UCSD-AML1 (cell line): Measurements from ENCODE around the gene NEURL3.

ENCODE experiments used
- DNase-seq: peaks from one replicate; lab custom pipeline; 2025; ENCODE audit not compliant: unreplicated experiment; lab: John Stamatoyannopoulos, UW

The NEURL3 gene

DNA sequence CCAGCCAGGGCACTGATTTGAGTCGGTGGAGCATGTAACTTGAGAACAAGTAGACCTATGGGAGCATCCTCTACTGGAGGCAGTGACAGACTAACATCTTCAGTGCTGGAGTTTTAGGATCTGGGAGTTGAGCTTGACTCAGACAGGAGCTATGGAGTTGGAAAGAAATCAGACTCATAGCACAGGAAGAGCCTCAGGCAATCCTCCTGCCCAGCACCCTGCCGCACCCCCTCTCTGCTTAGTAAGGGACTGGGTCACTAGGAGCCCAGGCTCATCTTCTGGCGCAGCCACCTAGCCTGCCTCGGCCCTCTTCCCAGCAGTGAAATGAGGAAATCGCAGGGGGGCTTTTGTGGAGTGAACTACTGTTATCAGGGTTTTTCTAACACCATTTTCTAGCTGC, 35.0 kb upstream of the NEURL3 start:
- no peak for DNase-seq

DNA sequence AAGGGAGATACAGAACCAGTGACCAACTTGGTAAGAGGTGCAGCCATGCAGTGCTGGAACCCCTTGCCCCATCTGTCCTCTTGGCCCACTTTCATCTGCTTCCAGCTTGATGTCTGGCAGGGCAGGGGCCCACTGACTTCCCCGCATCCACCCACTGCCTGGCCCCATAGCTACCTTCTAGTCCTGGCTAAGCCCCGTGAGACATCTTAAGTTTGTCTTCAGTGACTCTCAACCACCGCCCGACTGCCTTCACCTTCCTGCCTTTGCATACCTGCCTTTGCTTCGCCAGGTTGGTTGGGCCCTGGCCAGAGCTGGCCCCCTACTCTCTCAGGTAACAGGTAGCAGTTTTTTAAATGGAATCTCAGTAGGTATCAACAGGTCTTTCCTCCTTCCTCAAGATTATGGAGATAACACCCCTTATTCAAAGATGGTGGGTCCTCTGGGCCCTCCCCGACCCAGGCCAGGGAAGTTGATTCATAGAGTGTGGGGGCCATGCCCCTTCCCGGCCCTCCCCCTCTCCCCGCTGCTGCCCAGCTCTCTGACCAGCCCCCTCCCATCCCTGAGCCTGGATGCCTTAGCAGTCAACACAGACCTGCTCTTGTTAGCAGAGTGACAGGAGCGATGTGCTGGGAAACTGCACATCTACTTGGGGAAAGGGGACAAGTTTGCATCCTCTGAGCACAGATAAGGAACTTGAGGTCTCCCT, 34.2 kb upstream of the NEURL3 start:
- no peak for DNase-seq

DNA sequence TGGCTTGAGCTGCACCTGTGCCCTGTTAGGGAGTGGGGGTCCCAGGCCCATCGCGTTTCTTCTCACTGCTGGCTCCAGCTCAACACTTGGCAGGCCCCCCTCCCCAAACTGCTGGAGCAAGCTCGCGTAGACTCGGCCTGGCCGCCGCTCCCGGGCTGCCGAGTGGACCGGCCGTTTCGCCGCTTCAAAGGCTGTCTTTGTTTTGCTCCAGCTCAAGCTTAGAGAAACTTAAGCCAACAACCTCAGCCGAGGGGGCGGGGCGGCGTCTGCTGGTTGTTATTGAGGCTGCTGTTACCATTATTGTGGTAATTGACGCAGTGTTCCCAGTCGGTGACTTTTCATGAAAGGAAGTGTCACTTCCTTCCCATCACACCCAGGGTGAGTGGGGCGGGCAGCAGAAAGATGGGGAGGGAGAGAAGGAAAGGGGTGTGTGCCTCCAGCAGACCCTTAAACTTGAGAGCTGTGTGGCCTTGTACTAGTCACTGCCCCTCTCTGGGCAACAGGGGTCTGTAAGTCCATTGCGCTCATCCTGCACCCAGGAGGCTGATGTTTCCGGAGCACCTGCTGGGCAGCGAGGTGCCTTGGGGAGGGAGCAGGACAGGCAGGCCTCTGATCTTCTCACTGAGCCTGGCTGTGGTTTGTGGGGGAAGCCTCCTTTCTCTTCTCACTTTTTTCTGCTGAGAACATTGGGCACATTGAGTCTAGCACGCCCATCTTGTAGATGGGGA, 33.5 kb upstream of the NEURL3 start:
- peak; percentile 81 for DNase-seq

DNA sequence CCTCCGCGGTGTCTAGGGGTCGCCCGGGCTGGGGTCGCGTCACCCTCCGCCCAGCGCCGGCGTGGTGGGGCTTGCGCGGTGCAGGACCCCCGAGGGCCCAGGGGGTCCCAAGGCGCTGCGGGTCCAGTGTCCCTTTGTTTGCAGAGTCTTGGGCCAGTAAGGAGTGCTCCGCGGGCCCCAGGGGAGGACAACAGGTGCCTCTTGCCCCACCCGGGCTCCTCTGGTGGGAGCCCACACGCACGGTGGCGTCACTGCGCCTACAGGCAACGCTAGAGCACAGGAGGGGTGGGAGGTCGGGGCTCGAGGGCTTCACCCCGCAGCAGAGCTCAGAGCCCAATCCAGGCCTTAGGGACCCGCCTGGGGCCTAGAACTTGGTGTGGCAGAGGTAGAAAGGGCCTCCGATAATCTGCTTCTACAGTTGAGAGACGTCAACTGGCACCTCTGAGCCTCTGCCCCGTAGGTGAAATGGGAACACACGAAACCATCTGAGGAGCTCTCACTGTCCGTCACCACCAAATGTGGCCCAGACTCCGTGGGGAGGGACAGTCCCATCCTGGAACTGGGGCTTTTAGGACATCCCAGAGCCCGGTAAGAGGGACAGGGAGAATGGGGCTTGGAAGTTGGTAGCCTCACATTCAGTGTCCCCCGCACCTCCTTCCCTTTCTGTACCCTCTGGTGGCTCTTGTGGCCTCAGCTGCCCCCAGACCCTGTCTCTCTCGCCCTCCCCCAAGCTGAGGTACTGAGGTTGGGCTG, 32.8 kb upstream of the NEURL3 start:
- DNase-seq = no peak

DNA sequence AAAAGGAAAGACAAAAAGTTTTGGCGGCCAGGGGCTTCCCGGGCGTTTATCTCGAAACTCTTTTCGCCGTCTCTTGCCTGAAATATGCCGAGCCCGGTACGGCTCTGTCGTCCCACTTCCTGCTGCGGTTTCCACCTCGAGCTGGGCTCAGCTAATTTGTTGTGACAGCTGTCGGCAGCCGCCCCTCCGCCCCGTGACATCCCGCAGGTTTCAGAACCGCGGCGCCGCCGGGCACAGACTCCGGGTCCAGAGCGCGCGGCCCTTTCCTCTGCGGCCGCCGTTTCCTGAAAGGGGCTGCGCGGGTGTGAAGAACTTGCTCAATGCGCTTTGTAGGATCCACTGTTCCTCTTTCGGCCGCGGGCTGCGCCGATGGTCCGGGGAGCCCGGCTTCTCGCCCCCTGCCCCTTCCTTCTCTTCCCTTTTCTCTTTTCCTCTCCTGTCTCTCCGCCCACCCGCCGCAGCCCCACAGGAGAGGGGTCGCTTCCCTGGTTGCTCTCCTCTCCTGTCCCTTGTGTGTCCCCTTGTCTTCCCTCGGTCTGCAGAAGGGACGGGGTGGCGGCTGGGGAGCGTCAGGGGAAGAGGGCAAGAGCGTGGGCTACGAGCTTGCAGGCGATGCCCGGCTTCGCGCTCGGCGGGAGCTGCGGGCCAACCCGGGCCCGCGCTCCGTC, 32.0 kb upstream of the NEURL3 start:
- DNase-seq = peak; percentile 92

DNA sequence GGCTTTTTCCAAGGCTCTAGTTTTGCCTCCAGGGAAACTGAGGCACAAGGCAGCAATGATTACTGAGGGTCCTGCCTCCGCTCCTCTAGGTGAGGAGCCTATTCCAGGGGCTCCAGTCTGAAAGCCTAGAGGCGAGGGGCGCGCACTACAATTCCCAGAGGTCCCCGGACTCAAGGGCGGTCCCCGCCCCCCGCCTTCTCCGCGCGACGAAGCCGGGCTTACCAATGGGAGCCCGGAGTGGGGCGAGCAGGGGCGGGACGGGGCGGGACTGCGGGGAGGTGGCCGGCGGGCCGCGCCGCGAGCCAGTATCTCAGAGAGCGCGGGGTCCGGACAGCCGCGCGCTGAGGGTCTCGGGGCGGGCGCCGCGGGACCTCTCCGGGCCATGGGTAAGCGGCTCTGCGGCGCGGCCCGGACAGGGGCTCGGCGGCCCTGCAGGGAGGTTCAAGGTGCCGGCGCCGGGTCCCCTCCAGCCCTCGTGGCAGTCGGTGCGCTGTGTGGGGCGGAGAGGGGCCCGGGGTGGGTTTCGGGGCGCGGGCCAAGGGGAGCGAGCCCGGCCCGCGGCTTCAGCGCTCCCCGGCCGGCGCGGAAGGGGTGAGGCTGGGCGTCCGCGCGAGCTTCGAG, 31.4 kb upstream of the NEURL3 start, which contains the start of gene ARID5A:
Gene ARID5A, plus strand, starts transcription at position 308 of the 621 bp plus-strand sequence. Its CDS starts 75 bp downstream, at position 383.
- peak; percentile 93 for DNase-seq

DNA sequence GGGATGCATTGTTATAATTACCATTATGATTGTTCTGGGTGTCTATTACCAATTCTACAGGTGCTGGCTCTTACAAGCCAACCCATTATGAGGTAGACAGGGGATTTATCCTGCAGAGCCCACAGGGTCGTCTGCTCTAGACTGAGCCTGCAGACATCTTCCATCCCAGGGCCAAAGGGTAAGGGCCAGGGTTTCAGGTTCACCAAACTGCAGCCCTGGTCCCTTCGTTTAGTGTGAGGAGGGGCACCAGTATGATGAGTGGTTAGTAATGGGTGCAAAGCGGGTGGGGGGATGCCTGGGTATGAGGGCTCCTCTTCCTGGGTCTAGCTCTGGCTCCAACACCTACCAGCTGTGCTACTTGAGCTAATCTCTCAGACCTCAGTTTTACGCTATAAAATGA, 30.2 kb upstream of the NEURL3 start:
- DNase-seq = no peak

DNA sequence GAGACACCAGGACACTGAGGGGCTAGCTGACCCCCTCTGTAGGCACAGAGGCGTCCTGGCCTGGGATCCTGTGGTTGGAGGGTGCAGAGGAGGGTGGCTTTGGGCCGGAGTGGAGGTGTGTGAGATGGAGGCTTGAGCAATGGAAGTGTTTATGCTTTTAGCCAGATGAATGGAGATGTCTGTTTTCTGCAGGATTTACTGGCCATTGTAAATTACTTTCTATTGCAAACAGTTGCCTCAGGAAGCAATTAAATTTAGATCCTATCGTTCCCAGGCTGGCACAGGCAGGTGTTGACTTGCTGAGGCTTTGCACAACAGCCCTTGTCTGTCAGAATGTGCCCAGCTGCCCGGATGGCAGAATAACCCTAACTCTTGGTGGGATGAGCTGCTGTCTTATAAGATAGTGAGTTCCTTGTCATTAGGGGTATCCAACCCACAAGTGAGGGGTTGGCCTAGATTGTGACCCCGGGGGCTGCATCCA, 29.6 kb upstream of the NEURL3 start:
- no peak for DNase-seq

DNA sequence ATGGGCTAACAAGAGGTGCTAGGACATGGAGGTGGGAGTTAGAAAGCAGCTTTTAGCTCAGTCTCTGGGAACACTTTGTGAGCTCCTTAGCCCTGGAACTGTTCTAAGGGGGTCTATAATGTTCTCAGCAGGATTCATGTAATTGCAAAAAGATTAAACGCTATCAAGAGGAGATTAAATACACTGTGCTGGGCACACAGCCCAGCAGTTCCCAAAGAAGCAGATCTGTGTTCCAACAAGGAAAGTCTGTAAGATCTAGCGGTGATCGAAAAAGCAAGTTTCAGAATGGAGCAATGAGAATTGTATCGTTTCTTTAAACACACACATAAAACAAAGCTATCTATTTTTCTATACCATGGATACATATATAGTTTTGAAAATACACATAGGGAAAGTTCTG, 29.0 kb upstream of the NEURL3 start:
- no peak for DNase-seq

DNA sequence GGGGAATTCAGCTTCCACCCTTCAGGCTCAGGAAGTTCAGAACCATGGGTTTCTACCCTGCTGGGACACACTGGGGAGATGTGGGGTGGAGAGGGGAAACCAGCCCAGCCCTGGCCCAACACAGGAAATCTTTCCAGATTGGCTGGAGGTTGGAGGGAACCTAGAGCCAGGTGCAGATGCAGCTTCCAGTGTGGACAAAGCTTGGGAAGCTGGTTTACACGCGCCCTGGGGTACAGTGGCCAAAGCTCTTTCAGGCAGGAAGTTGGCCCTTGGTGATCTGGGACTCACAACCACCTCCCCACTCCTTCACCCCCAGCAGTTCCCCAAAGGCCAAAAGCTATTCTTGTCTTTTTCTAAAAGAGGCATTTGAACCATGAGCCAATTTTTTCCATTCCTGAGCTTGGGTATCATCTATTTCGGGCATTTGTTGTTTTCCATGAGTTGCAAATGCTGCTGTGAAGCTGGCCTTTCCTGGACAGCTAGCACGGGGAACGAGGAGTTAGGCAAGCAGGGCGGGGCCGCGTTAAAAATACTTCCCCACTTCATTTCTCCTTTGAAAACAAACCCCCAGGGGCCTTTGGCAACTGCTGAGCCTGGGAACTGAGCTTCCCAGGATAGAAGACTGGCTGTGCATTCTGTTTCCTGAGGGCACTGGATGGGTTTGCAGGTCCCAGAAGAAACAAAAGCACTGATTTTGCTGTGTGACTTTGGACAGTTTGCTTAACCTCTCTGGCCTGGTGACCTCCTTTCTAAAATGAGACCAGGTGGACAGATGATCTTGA, 28.3 kb upstream of the NEURL3 start:
- peak; percentile 65 for DNase-seq

DNA sequence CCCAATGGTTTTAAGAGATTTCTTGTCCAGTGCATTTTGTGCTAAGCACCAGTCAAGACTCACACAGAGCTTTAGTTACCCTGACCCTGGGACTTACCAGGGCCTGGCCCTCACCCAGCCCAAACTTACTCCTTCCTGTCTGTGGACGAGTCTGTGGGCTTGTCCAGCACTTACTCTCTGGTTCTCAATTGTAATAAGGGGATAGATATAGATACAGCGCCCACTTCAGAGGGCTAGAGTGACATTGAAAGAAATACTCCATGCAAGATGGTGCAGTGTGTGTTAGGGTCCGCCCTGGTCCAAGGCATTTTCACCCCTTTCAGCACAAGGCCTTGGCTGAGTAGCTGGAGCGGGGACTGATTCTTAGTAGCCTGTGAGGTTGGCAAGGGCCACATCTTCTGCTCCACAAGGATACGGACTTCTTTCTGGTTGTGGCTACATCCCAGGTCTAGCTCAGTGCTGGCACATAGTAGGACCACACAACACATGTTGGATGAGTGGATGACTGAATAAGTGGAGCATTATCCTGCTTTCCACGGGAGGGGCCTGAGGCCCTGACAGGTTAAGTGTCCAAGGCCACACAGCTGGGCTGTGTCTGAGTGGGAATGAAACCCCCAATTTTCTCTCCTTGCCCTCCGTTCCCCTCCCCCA, 27.6 kb upstream of the NEURL3 start:
- DNase-seq = no peak

DNA sequence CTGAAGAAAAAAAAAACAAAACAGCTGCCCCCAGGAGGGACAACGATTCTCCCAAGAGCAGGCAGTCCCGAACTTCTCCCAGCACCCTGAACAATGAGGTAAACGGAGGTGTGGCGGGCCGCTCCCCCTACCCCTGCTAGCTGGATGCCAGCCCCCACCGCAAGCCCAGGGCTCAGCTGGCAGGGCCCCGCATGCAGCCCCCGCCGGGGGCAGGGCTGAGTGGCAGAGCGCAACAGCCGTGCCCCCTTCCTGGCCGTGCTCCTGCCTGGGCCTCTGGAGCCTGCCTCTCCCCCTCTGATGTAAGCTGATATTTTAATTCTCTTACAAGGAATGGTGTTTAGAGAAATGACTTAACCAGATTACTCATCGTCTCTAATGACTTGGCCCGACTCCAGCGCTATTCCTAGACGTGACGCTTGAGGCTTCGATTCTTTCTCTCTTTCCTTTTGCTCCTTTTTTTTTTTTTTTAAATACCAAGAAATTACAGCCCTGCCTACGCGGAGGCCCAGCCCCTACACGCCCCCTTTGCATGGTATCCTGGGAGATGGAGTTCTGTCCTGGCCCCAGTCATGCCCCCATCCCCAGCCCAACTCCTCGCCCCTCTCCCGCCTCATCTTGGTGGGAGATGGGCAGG, 26.8 kb upstream of the NEURL3 start:
- peak; percentile 82 for DNase-seq

DNA sequence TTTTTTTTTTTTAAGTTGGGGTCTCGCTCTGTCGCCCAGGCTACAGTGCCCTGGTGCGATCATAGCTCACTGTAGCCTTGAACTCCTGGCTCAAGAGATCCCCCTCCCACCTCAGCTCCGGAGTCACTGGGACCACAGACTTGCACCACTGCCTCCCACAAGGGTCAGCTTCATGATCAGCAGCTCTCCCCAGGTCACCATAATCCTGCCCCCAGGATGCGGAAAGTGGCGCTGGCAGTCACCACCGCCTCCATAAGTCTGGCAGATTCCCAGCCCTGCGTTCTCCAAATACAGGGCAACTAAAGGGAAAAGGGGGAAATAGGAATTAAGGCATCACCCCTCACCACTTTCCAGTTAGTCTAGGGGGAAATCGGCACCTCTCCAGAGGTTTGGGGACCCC, 26.2 kb upstream of the NEURL3 start:
- DNase-seq = no peak

DNA sequence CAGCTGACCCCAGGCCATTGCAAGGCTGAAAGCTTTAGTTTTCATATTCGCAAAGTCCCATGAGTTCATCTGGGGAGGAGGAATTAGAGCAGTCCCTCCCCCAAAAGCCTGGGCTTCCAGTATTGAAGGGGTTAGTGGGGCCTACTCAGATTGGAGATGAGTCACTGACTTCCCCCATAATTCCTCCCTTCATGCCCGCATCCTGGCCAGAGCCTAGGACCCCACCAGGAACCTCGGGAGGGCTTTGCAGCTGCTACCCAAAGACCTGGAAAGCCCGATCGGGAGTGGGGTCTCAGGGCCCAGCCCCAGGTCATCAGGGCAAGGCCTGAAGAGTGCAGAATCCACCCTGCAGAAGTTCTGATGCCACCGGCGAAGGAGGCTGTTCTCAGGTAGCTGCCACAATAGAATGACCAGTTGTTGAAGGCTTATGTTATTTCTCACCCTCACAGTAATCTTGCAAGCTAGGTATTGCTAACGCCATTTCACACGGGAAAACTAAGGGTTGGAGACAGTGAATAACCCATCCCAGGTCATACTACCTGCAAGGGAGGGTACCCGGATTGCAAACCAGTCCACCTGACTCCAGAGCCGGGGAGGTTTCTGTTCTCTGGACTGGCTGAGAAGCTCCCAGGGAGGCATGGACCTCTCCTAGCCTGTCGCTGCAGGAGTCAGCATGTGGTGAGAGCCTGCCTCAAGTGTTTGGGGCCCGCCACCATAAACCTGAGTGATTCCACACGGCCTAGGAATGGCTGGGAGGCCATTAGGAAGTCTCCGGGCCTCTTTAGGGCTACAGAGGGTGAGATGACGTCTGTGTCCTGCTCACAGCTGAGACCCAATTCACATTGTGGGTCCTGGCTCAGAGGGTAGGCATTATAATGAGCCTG, 25.6 kb upstream of the NEURL3 start:
- DNase-seq = no peak

DNA sequence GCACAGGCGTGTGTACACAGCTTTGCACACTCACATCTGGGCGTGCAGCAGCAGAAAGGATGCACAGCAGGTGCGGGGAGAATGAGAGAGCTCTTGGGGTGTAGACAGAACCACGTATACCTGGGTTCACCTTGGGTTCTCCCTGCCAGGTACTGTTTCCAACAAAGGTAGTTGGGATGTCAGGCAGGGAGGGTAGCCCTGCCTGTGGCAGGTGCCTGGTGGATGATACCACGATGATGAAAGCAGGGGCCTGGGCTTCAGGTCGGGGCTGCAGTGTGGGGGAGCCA, 24.9 kb upstream of the NEURL3 start:
- DNase-seq = no peak

DNA sequence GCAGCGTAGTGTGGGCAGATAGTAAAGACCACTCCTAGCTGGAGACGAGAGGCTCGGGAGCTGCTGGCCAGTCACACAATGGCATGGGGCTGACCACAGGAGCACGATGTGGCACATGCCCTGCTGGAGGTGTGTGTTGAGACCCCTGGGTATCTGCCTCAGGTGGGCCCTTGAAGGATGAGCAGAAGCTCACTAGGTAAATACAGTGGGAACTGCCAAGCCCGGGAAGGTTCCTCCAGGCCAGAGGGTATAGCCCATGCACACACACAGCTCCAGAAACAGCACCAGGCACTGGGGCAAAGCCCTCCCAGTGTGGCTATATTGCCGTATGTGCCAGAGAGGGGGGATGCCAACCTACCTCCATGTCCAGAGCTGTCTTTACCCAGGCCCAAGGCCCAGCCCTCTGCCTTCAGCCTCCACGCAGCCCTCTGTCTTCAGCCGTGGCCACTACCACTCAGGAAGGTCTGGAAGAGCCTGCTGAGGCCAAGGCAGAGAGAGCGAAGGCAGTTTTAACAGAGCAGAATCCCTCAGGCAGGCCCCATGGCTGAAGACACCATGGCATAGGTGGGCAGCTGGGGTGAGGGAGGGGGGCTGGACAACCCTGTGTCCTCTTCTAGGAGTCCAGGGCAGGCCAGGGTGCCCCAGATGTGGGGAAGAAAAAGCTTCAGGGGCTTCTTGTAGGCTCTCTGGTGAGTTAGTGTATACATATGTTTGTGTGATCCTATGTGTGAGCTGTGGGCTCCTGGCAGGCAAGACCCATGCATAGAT, 24.4 kb upstream of the NEURL3 start:
- DNase-seq = no peak

DNA sequence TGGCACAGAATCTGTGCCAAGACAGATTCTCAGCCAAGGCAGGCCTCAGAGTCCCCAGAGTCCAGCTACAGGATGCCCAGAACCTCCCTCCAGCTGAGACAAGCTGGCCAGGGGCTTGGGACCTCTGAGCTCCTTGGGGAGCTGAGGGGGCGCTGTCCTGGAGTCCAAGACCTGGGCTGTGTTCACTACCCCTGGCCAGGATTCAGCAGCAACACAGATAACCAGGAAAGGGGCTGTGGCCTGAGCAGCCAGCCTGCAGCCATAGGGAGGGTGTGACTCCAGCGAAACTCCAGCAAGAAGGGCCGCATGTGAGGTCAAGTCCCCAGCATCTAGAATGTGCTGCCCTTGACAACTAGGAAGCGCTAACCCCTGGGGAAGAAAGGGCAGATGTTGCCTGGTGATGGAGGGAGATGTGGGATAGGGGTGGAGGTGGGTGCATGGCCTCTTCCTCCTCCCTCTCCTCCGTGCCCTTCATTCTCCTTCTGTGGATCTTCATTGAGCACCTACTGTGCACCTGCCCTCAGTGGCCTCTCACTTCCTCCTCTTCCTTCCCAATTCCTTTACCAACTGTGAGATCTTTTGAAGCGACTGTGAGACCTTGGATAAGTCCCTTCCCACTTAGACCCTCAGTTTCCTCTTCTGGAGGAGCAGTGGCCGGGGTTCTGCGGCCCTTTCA, 23.7 kb upstream of the NEURL3 start:
- no peak for DNase-seq
